Neural crest cell (in vitro differentiated cells): ENCODE data around the gene DLGAP3. TPM values are rescaled to one million over a fixed set of nuclear protein-coding genes. Genes with fewer than 3 reads are reported as not detected.

ENCODE experiments used
- DNase-seq: peaks from one replicate; pipeline ENCODE4 v3.0.0; 2021; ENCODE audit warnings: low read depth, mixed read lengths, low spot score
- H3K27ac Mint-ChIP-seq: one replicate; pipeline ENCODE4 v1.8.0; 2021; ENCODE audit warnings: mild to moderate bottlenecking, mixed read lengths; ENCODE audit not compliant: unreplicated experiment
- H3K27me3 Mint-ChIP-seq: 2 replicates; pipeline ENCODE4 v1.8.0; 2021; ENCODE audit warnings: low read depth, mild to moderate bottlenecking, mixed read lengths
- H3K36me3 Mint-ChIP-seq: 2 replicates; pipeline ENCODE4 v1.8.0; 2021; ENCODE audit warnings: low read depth, mild to moderate bottlenecking, mixed read lengths
- H3K4me1 Mint-ChIP-seq: 2 replicates; pipeline ENCODE4 v1.8.0; 2021; ENCODE audit warnings: mixed read lengths
- H3K4me3 Mint-ChIP-seq: one replicate; pipeline ENCODE4 v1.8.0; 2021; ENCODE audit warnings: mild to moderate bottlenecking, mixed read lengths
- H3K9me3 Mint-ChIP-seq: 2 replicates; pipeline ENCODE4 v1.8.0; 2021; ENCODE audit warnings: mixed read lengths
- CTCF ChIP-seq: fragments of 200-600 bp; sonication (generic); conservative IDR thresholded peaks from 2 replicates; pipeline ENCODE4 v1.5.0; 2021; ENCODE audit warnings: antibody characterized with exemption, mild to moderate bottlenecking
- total RNA-seq: library from RNA; stranded (reverse); gene quantifications from 2 replicates; pipeline ENCODE4 v1.2.1, GENCODE V29; 2021

DLGAP3 gene
- total RNA-seq, 1 donor from 2014 or later, result 5.0 TPM

GRCh38 chr1:34868230-34869049, 61.0 kb downstream of the DLGAP3 start:
- Mint-ChIP-seq H3K27me3 (peaks cover 64% of the 10 kb centered on the region), H3K27ac (no peak overlapping the region), H3K4me1 (peaks cover 5% of the 10 kb centered on the region), H3K36me3 (no peaks in the 10 kb centered on the region), H3K4me3 (peak overlapping the region; percentile 13), H3K9me3 (no peaks in the 10 kb centered on the region)
- no peak for DNase-seq
- TF ChIP-seq CTCF, result no peak

GRCh38 chr1:34867415-34867814, 62.0 kb downstream of the DLGAP3 start:
- H3K4me3 Mint-ChIP-seq, result peak overlapping the region; percentile 36
- H3K9me3 Mint-ChIP-seq, result no peaks in the 10 kb centered on the region
- H3K4me1 Mint-ChIP-seq, result peaks cover 5% of the 10 kb centered on the region
- no peak overlapping the region for H3K27ac Mint-ChIP-seq
- DNase-seq, result no peak
- H3K36me3 Mint-ChIP-seq, result no peaks in the 10 kb centered on the region
- H3K27me3 Mint-ChIP-seq, result peaks cover 64% of the 10 kb centered on the region
- no peak for TF ChIP-seq CTCF

GRCh38 chr1:34866762-34867109, 62.7 kb downstream of the DLGAP3 start:
- H3K27me3 Mint-ChIP-seq, result peaks cover 61% of the 10 kb centered on the region
- H3K9me3 Mint-ChIP-seq, result no peaks in the 10 kb centered on the region
- no peak overlapping the region for H3K4me3 Mint-ChIP-seq
- DNase-seq, result no peak
- no peaks in the 10 kb centered on the region for H3K36me3 Mint-ChIP-seq
- no peak overlapping the region for H3K27ac Mint-ChIP-seq
- TF ChIP-seq CTCF, result no peak
- peaks cover 5% of the 10 kb centered on the region for H3K4me1 Mint-ChIP-seq

- Mint-ChIP-seq H3K4me3 (peak overlapping the region; percentile 81), H3K4me1 (peaks cover 5% of the 10 kb centered on the region), H3K27me3 (peaks cover 61% of the 10 kb centered on the region), H3K9me3 (no peaks in the 10 kb centered on the region), H3K27ac (no peak overlapping the region), H3K36me3 (no peaks in the 10 kb centered on the region)
- peak; percentile 90 for DNase-seq
- peak; percentile 100 for TF ChIP-seq CTCF
Observed at GRCh38 chr1:34865981-34866761, 63.3 kb downstream of the DLGAP3 start.

- no peak for TF ChIP-seq CTCF
- H3K27me3 Mint-ChIP-seq, result peaks cover 58% of the 10 kb centered on the region
- no peak overlapping the region for H3K4me3 Mint-ChIP-seq
- peaks cover 3% of the 10 kb centered on the region for H3K4me1 Mint-ChIP-seq
- H3K9me3 Mint-ChIP-seq, result no peaks in the 10 kb centered on the region
- H3K27ac Mint-ChIP-seq, result no peak overlapping the region
- H3K36me3 Mint-ChIP-seq, result no peaks in the 10 kb centered on the region
- no peak for DNase-seq
Observed at GRCh38 chr1:34865573-34865972, 63.9 kb downstream of the DLGAP3 start.
